Activated naive CD8-positive, alpha-beta T cell (primary cell): ENCODE data around the gene C1QTNF12.

Experiments used
- H3K27ac Mint-ChIP-seq: one replicate; pipeline ENCODE4 v1.8.0; 2021; ENCODE audit warnings: mixed read lengths
- H3K27me3 Mint-ChIP-seq: one replicate; pipeline ENCODE4 v1.8.0; 2021; ENCODE audit warnings: mixed read lengths
- H3K36me3 Mint-ChIP-seq: one replicate; pipeline ENCODE4 v1.8.0; 2021; ENCODE audit warnings: mixed read lengths
- H3K4me1 Mint-ChIP-seq: one replicate; pipeline ENCODE4 v1.8.0; 2021; ENCODE audit warnings: low read depth, mixed read lengths
- H3K4me3 Mint-ChIP-seq: one replicate; pipeline ENCODE4 v1.8.0; 2021; ENCODE audit warnings: mild to moderate bottlenecking, mixed read lengths
- H3K9me3 Mint-ChIP-seq: one replicate; pipeline ENCODE4 v1.8.0; 2021; ENCODE audit warnings: low read depth, mixed read lengths

C1QTNF12 gene, protein sequence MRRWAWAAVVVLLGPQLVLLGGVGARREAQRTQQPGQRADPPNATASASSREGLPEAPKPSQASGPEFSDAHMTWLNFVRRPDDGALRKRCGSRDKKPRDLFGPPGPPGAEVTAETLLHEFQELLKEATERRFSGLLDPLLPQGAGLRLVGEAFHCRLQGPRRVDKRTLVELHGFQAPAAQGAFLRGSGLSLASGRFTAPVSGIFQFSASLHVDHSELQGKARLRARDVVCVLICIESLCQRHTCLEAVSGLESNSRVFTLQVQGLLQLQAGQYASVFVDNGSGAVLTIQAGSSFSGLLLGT

DNA sequence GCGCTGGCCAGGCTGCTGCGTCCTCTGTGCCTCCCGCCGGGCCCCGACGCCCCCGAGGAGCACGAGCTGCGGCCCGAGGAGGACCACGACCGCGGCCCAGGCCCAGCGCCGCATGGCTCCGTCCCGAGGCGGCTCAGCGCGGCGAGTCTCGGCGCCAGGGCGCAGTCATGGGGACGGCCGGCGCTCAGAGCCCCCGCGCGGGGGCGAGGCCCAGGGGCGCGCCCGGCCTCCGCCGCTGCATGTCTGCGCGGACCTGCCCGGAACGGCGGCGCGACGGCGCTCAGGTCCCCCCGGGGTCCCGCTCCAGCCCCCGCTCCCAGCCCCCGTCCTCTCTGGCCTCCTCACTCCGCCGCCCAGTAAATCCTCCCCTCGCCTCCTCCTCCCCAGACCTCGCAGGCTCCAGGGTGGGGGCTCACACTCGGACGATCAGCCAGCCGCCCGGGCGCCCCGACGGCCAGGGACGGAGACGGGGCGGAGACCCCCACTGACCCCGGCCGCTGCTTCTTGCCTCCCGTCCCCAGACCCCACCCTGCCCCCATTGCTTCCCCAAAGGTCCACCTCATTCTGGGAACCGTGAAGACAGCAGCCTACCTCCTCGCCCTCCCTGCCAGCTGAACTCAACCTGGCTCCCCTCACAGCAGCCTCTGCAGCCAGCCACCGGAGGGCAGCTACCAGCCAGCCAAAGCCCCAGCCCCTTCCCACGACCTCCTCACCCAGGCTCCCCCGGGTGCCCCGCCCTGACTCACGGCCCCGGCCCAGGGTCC is at the start of gene C1QTNF12:
Gene C1QTNF12, minus strand, starts transcription at position 146 of the 764 bp plus-strand sequence. Its CDS starts 32 bp downstream, at position 114.
- Mint-ChIP-seq H3K4me3 (no peak within 1 kb of the TSS), H3K9me3 (no peaks in the 10 kb centered on the region), H3K27me3 (no peaks in the 10 kb centered on the region), H3K27ac (no peak within 1 kb of the TSS), H3K36me3 (no peaks in the 10 kb centered on the region), H3K4me1 (peaks cover 12% of the 10 kb centered on the region)

DNA sequence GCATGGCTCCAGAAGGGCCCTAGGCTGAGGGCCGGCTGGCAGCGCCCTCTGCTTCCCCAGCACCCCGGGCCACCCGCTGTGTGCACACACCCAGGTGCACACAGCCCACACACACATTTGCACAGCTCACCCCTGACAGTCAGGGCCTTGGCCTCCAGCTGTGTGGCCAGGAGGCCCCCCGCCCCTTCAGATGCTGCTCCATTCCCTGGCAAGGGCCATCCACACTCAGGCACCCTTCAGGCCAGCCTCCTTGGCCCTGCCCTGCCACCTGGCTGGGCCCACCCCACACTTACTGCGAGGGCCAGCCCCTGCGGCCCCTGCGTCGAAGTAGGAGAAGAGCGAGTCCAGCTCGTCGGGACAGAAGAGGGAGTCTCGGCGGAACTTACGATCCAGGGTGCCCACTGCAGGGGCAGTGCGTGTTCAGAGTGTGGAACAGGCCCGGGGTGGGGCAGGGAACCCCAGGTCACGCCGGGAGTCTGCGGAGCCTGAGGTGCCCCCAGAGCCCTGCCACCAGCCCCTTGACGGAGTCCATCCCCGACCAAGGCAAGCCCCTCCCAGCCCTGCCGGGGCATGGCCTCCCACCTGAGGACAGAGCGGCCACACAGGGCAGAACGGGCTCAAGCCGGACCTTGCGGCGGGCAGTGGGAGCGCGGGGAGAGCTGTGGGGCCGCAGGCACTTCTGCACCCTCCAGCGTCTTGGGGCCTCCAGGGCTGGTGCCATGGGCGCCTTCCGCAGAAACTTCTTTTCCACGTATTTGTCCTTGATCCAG is 48.8 kb upstream of the C1QTNF12 start:
- Mint-ChIP-seq H3K9me3 (no peaks in the 10 kb centered on the region), H3K4me3 (no peak overlapping the region), H3K36me3 (no peaks in the 10 kb centered on the region), H3K4me1 (peaks cover 3% of the 10 kb centered on the region), H3K27ac (no peak overlapping the region), H3K27me3 (no peaks in the 10 kb centered on the region)

DNA sequence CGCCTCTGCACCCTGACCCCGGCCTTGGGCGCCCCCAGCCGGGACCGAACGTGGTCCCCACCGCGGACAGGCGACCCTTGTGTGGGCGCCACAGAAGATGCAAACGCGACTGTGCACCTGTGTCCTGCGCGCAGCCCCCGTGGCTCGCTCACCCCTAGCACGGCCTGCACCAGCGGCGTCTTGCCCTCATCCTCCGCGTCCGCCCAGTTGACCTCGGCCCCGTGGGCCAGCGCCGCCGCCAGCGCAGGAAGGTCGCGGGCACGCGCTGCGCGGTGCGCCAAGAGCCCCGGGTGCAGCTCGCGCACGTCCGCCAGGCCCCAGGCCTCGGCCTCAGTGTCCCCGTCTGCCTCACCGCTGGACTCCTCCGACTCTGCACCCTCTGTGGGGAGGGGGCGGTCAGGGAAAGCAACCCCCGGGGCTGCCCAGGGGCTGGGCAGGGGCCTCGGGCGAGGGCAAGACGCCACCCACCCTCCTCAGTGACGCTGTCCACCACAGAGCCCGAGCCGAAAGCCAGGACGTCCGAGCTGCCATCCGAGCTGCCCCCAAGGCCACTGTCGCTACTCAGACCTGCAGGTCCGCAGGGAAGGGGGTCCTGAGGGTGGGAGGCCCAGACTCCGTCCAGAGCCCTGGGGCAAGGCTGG is 47.8 kb upstream of the C1QTNF12 start:
- Mint-ChIP-seq H3K4me3 (no peak overlapping the region), H3K36me3 (no peaks in the 10 kb centered on the region), H3K27me3 (no peaks in the 10 kb centered on the region), H3K4me1 (peaks cover 3% of the 10 kb centered on the region), H3K9me3 (no peaks in the 10 kb centered on the region), H3K27ac (no peak overlapping the region)

DNA sequence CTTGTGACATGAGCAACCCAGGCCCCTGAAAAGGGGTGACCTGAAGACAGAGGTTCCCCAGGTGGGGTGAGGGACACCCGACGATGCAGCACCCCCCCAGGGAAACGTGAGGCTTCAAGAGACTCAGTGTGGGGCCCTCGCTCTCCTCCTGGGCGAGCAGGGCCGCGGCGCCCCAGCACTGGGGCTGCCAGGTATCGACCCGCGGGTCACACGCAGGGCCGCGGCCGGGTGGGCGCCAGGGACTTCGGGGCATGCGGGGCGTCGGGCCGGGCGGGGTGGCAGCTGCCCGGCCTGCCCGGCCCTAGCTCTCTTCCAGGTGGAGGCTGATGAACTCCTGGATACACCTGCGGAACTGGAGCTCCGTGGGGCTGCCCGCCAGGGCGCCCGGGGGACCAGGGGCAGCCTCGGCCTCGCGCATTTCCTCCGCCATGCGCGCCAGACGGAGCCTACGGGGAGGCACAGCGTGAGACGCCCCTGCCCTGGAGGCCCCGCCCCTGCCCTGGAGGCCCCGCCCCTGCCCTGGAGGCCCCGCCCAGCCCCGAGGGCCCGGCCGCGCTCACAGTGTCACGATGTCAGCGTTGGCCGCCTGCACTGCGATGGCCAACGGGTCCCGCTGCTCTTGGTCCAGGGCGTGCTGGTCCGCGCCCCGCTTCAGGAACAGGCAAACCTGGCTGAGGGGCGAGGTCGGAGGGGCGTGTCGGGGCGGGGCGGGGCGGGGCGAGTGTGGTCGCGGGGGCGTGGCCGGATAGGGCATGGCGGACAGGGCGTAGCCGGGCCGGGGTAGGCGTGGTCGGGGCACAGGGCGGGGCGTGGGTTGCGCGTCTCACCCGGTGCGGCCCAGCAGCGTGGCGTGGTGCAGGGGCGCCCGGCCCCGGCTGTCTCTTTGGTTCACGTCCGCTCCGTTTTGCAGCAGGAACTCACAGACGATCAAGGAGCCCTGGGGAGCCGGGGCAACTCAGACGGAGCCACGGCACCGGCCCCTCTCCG is 47.0 kb upstream of the C1QTNF12 start:
- Mint-ChIP-seq H3K27me3 (no peaks in the 10 kb centered on the region), H3K27ac (no peak overlapping the region), H3K4me3 (no peak overlapping the region), H3K4me1 (peaks cover 3% of the 10 kb centered on the region), H3K9me3 (no peaks in the 10 kb centered on the region), H3K36me3 (no peaks in the 10 kb centered on the region)

- H3K27me3 Mint-ChIP-seq = no peaks in the 10 kb centered on the region
- H3K9me3 Mint-ChIP-seq = no peaks in the 10 kb centered on the region
- H3K27ac Mint-ChIP-seq = no peak overlapping the region
- no peak overlapping the region for H3K4me3 Mint-ChIP-seq
- peaks cover 3% of the 10 kb centered on the region for H3K4me1 Mint-ChIP-seq
- H3K36me3 Mint-ChIP-seq = no peaks in the 10 kb centered on the region
These were observed 46.3 kb upstream of the C1QTNF12 start for GRCh38 chr1:1292851-1293250.

DNA sequence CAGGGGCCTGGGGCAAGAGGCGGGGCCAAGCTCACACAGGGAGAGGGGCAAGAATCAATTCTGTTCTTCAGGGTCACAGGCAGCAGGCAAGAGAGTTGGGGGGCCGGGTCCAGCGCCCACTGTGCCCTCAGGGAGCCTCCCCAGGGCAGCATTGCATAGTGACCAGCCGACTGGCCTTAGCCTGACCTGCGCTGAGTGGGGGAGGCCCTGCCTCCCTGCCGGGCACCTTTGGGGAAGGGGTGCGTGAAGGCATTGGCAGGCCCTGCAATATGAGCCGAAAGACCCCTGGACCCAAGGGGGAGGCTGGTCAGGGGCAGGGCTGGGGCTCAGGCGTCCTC is 45.9 kb upstream of the C1QTNF12 start:
- H3K4me1 Mint-ChIP-seq = peaks cover 3% of the 10 kb centered on the region
- H3K4me3 Mint-ChIP-seq = no peak overlapping the region
- H3K9me3 Mint-ChIP-seq = no peaks in the 10 kb centered on the region
- H3K36me3 Mint-ChIP-seq = no peaks in the 10 kb centered on the region
- no peak overlapping the region for H3K27ac Mint-ChIP-seq
- no peaks in the 10 kb centered on the region for H3K27me3 Mint-ChIP-seq

DNA sequence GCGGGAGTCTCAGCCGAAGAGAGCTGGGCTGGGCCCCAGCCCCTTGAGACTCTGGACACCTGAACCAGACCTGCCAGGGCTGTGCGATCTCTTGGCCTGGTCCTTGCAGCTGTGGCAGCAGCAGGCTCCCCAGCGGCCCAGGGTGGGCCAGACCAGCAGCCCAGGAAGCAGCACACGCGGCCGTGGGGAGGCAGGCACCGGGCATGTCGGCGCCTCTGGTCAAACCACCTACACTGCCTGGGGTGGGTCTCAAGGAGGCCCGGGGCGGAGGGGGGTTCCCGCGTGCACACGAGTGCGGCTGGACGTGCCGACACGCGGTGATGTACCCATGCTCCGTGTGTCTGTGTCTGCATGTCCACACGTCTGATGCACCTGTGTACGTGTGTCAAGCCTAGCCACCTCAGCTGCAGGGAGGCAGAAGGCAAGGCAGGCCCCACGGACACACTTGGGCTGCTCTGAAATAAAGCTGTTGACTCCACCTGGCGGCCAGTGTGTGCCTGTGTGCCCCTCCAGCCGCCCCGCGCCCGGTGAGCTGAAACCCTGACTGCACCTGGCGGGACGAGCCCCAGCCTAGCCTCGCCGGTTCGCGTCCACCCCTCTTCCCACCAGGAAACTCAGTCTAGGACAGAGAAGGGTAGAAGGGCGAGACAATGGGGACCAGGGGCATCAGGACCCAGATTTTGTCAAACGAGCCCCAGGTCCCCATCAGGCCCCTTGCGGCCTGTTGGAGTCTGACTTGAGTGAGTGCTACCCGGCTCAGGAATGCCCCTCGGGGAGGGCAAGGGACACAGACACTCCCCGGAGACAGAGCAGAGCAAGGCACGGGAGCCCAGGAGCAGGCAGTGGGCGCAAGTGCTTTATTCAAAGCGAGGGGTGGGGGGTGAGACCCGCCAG is 45.3 kb upstream of the C1QTNF12 start:
- no peaks in the 10 kb centered on the region for H3K9me3 Mint-ChIP-seq
- no peak overlapping the region for H3K27ac Mint-ChIP-seq
- no peak overlapping the region for H3K4me3 Mint-ChIP-seq
- H3K4me1 Mint-ChIP-seq = peaks cover 3% of the 10 kb centered on the region
- H3K36me3 Mint-ChIP-seq = no peaks in the 10 kb centered on the region
- no peaks in the 10 kb centered on the region for H3K27me3 Mint-ChIP-seq

- no peaks in the 10 kb centered on the region for H3K36me3 Mint-ChIP-seq
- no peaks in the 10 kb centered on the region for H3K27me3 Mint-ChIP-seq
- no peak overlapping the region for H3K27ac Mint-ChIP-seq
- peaks cover 3% of the 10 kb centered on the region for H3K4me1 Mint-ChIP-seq
- no peaks in the 10 kb centered on the region for H3K9me3 Mint-ChIP-seq
- H3K4me3 Mint-ChIP-seq = no peak overlapping the region
These were observed 44.6 kb upstream of the C1QTNF12 start for GRCh38 chr1:1291023-1291528.

DNA sequence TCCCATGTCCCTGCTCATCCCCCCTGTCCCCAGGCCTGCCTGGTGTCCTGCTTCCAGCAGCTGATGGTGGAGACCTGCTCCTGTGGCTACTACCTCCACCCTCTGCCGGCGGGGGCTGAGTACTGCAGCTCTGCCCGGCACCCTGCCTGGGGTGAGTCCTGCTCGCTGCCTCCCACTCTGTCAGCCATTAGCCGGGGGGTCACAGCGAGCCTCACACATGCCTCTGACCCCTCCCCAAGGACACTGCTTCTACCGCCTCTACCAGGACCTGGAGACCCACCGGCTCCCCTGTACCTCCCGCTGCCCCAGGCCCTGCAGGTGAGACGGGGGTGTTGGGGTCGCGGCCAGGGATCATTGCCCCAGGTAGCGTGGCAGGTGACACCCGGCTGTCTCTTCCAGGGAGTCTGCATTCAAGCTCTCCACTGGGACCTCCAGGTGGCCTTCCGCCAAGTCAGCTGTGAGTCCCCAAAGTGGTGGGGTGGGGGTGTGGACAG is 43.8 kb upstream of the C1QTNF12 start:
- H3K36me3 Mint-ChIP-seq = no peaks in the 10 kb centered on the region
- no peaks in the 10 kb centered on the region for H3K27me3 Mint-ChIP-seq
- peaks cover 3% of the 10 kb centered on the region for H3K4me1 Mint-ChIP-seq
- H3K27ac Mint-ChIP-seq = no peak overlapping the region
- no peaks in the 10 kb centered on the region for H3K9me3 Mint-ChIP-seq
- H3K4me3 Mint-ChIP-seq = no peak overlapping the region

GRCh38 chr1:1287288-1288110 is 41.0 kb upstream of the C1QTNF12 start:
- peaks cover 3% of the 10 kb centered on the region for H3K4me1 Mint-ChIP-seq
- H3K4me3 Mint-ChIP-seq = no peak overlapping the region
- no peak overlapping the region for H3K27ac Mint-ChIP-seq
- H3K27me3 Mint-ChIP-seq = no peaks in the 10 kb centered on the region
- no peaks in the 10 kb centered on the region for H3K36me3 Mint-ChIP-seq
- no peaks in the 10 kb centered on the region for H3K9me3 Mint-ChIP-seq

DNA sequence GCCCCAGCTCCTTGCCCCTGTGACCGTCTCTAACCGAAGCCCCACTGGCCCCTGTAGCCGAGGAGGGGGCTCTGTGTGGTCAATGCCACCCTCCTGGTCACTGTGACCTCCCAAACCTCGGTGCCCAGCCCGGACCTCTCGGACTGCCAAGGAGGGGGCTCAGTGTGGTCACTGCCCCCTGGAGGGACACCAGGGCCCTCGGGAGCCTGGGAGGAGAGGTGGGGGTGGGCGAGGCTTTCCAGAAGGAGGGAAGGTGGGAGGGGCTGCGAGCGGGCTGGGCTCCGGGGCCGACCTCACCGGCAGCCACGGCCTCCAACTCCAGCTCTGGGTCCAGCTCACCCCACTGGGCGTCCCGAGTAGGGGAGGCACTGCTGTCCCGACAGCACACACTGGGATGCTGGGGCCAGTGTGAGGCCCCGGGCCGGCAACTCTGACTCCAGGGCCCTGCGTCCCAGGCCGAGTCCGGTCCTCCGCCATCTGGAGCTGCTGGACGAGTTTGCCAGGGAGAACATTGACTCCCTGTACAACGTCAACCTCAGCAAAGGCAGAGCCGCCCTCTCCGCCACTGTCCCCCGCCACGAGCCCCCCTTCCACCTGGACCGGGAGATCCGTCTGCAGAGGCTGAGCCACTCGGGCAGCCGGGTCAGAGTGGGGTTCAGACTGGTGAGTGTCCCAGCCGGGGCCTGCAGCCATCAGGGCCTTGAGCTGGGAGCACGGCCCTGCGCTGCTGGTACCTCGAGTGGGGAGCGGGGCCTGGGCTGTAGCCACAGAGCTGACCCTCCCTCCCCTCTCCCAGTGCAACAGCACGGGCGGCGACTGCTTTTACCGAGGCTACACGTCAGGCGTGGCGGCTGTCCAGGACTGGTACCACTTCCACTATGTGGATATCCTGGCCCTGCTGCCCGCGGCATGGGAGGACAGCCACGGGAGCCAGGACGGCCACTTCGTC is 40.1 kb upstream of the C1QTNF12 start:
- Mint-ChIP-seq H3K9me3 (no peaks in the 10 kb centered on the region), H3K27ac (no peak overlapping the region), H3K4me1 (no peaks in the 10 kb centered on the region), H3K27me3 (no peaks in the 10 kb centered on the region), H3K4me3 (no peak overlapping the region), H3K36me3 (no peaks in the 10 kb centered on the region)
